Progenitor cell of endocrine pancreas (in vitro differentiated cells): ENCODE measurements around the gene MAPT. TPM values are rescaled to one million over a fixed set of nuclear protein-coding genes. Genes with fewer than 3 reads are reported as not detected.

Experiments used
- DNase-seq: peaks from one replicate; pipeline ENCODE4 v3.0.0; 2021; ENCODE audit warnings: low spot score; ENCODE audit not compliant: unreplicated experiment
- H3K27ac Mint-ChIP-seq: 2 replicates; pipeline ENCODE4 v1.8.0; 2021; ENCODE audit warnings: mild to moderate bottlenecking, moderate library complexity, mixed read lengths
- H3K27me3 Mint-ChIP-seq: 2 replicates; pipeline ENCODE4 v1.8.0; 2021; ENCODE audit warnings: mixed read lengths
- H3K36me3 Mint-ChIP-seq: 2 replicates; pipeline ENCODE4 v1.8.0; 2022; ENCODE audit warnings: mixed read lengths; ENCODE audit not compliant: insufficient read depth
- H3K4me1 Mint-ChIP-seq: 2 replicates; pipeline ENCODE4 v1.8.0; 2021; ENCODE audit warnings: low read depth, mixed read lengths
- H3K4me3 Mint-ChIP-seq: 2 replicates; pipeline ENCODE4 v1.8.0; 2021; ENCODE audit warnings: low read depth, mild to moderate bottlenecking, moderate library complexity, mixed read lengths
- H3K9me3 Mint-ChIP-seq: 2 replicates; pipeline ENCODE4 v1.8.0; 2021; ENCODE audit warnings: low read depth, mixed read lengths
- CTCF ChIP-seq: fragments of 200-600 bp; sonication (generic); IDR thresholded peaks from one replicate; pipeline ENCODE4 v1.5.0; 2021; ENCODE audit warnings: antibody characterized with exemption, mild to moderate bottlenecking; ENCODE audit not compliant: unreplicated experiment
- total RNA-seq: library from RNA; stranded (reverse); gene quantifications from 2 replicates; pipeline ENCODE4 v1.2.1, GENCODE V29; 2021

The MAPT gene
- total RNA-seq, 1 donor from 2014 or later: 2.5 TPM

- Mint-ChIP-seq H3K9me3 (peaks cover 3% of the 10 kb centered on the region), H3K4me1 (peaks cover 15% of the 10 kb centered on the region), H3K27me3 (peaks cover 7% of the 10 kb centered on the region), H3K27ac (no peak overlapping the region), H3K4me3 (no peak overlapping the region), H3K36me3 (peaks cover 1% of the 10 kb centered on the region)
- DNase-seq: no peak
- no peak for TF ChIP-seq CTCF
Observed at GRCh38 chr17:45975640-45976295, 81.4 kb downstream of the MAPT start.

- DNase-seq: no peak
Observed at GRCh38 chr17:45976391-45976754, 82.0 kb downstream of the MAPT start.

GRCh38 chr17:45976755-45977505 lies 82.6 kb downstream of the MAPT start:
- Mint-ChIP-seq H3K9me3 (peaks cover 3% of the 10 kb centered on the region), H3K27me3 (peaks cover 7% of the 10 kb centered on the region), H3K4me1 (peaks cover 17% of the 10 kb centered on the region), H3K27ac (no peak overlapping the region), H3K36me3 (peaks cover 1% of the 10 kb centered on the region), H3K4me3 (no peak overlapping the region)
- no peak for TF ChIP-seq CTCF
- no peak for DNase-seq

More at GRCh38 chr17:45976391-45976754, 82.0 kb downstream of the MAPT start:
- Mint-ChIP-seq H3K36me3 (peaks cover 1% of the 10 kb centered on the region), H3K9me3 (peaks cover 3% of the 10 kb centered on the region), H3K4me3 (no peak overlapping the region), H3K27me3 (peaks cover 7% of the 10 kb centered on the region), H3K4me1 (peaks cover 17% of the 10 kb centered on the region), H3K27ac (no peak overlapping the region)
- TF ChIP-seq CTCF: no peak

GRCh38 chr17:45977506-45977824 lies 83.1 kb downstream of the MAPT start:
- peaks cover under 1% of the 10 kb centered on the region for H3K9me3 Mint-ChIP-seq

More at GRCh38 chr17:45977506-45977824, 83.1 kb downstream of the MAPT start:
- no peak overlapping the region for H3K27ac Mint-ChIP-seq
- H3K4me3 Mint-ChIP-seq: no peak overlapping the region
- DNase-seq: no peak
- H3K27me3 Mint-ChIP-seq: peaks cover 5% of the 10 kb centered on the region
- no peak for TF ChIP-seq CTCF
- peaks cover 17% of the 10 kb centered on the region for H3K4me1 Mint-ChIP-seq
- no peaks in the 10 kb centered on the region for H3K36me3 Mint-ChIP-seq
